HepG2 (cell line): Measurements from ENCODE around the gene TOMM40L. TPM values are rescaled to one million over a fixed set of nuclear protein-coding genes. Genes with fewer than 3 reads are reported as not detected.
A peak's percentile ranks its signal among the peaks of the same experiment; 100 is the strongest.
"Not testable (repeated sequence)": the region's sequence is repeated elsewhere in the genome, so short reads cannot be mapped to it uniquely, and the experiment has no call there.

Experiments
- ATAC-seq: fragments of 200-7000 bp; cut with Tn5 transposase; 3 replicates; pipeline ENCODE4 v1.9.1; 2020; ENCODE audit warnings: mild to moderate bottlenecking, moderate library complexity
- BruUV-seq: library from RNA; stranded (reverse); fragments of 400-500 nt; replicated peaks from 2 replicates; lab custom pipeline; 2021; lab: Mats Ljungman, UMichigan
- CTCF ChIA-PET: fragments of 300-600 bp; formaldehyde crosslinking; extraction: SDS; loops from one replicate; lab custom pipeline; 2021; ENCODE audit warnings: low total read pairs, inconsistent platforms, low intra/inter-chr PET ratio; lab: Yijun Ruan, JAX
- POLR2A ChIA-PET: fragments of 350-600 bp; sonication (Branson Sonifier 250); formaldehyde crosslinking; loops from one replicate; lab custom pipeline; 2020; ENCODE audit warnings: antibody characterized with exemption, inconsistent platforms; lab: Yijun Ruan, JAX
- DNase-seq: peaks from one replicate; pipeline ENCODE4 v3.0.0-alpha.2; 2015; ENCODE audit warnings: low spot score
- FAIRE-seq: peaks from 3 replicates; lab custom pipeline; 2011; peaks lifted over from hg19 to GRCh38; lab: Jason Lieb, UNC
- H2AFZ ChIP-seq: one replicate; pipeline ENCODE4 v1.6.1; 2011; ENCODE audit warnings: low read length, inconsistent platforms
- H3K27ac ChIP-seq: fragments of 300-600 bp; 3 replicates; pipeline ENCODE4 v1.8.0; 2011; ENCODE audit warnings: mixed run types, mild to moderate bottlenecking, mixed read lengths, low read length, inconsistent platforms; ENCODE audit not compliant: insufficient read depth; ENCODE audit errors: extremely low read length
- H3K27me3 ChIP-seq, 2 experiments: fragments of 200-600 bp in 1 of 2; 2 replicates in 1 of 2; 3 replicates in 1 of 2; pipeline versions ENCODE4 v1.6.0 to v1.8.0; 2011; ENCODE audit warnings: low read length in 2 of 2, mild to moderate bottlenecking in 2 of 2, moderate library complexity in 2 of 2, inconsistent platforms in 1 of 2; ENCODE audit not compliant: insufficient read depth in 2 of 2, control insufficient read depth in 1 of 2
- H3K36me3 ChIP-seq, 2 experiments: fragments of 200-600 bp in 1 of 2; replicated peaks in 1 of 2; 2 replicates in 1 of 2; 3 replicates in 1 of 2; pipeline versions ENCODE4 v1.5.1 to v1.8.0; 2011; ENCODE audit warnings: low read length in 2 of 2, inconsistent platforms in 1 of 2; ENCODE audit not compliant: insufficient read depth in 2 of 2, control insufficient read depth in 1 of 2
- H3K4me1 ChIP-seq: 2 replicates; pipeline ENCODE4 v1.5.1; 2012; ENCODE audit warnings: low read length, inconsistent platforms; ENCODE audit not compliant: insufficient read depth
- H3K4me2 ChIP-seq: 2 replicates; pipeline ENCODE4 v1.6.0; 2011; ENCODE audit warnings: low read depth, low read length, inconsistent platforms
- H3K4me3 ChIP-seq, 3 experiments: fragments of 200-600 bp in 1 of 3; sonication (generic), shearing (Covaris generic) in 1 of 3; replicated peaks in 1 of 3; 2 replicates each; pipeline ENCODE4 v1.5.1; 2011 to 2016; ENCODE audit warnings: low read length in 3 of 3, inconsistent platforms in 2 of 3, low read depth in 2 of 3, mild to moderate bottlenecking in 2 of 3, control low read depth in 1 of 3, mixed read lengths in 1 of 3; ENCODE audit not compliant: insufficient read depth in 1 of 3
- H3K79me2 ChIP-seq: one replicate; pipeline ENCODE4 v1.6.1; 2011; ENCODE audit warnings: low read length, inconsistent platforms; ENCODE audit not compliant: insufficient read depth
- H3K9ac ChIP-seq: 2 replicates; pipeline ENCODE4 v1.6.0; 2011; ENCODE audit warnings: mild to moderate bottlenecking, low read depth, low read length, inconsistent platforms; ENCODE audit not compliant: insufficient read depth
- H3K9me3 ChIP-seq: 2 replicates; pipeline ENCODE4 v1.5.1; 2012; ENCODE audit warnings: mild to moderate bottlenecking, low read length
- H4K20me1 ChIP-seq: 2 replicates; pipeline ENCODE4 v1.6.0; 2011; ENCODE audit warnings: inconsistent platforms, mild to moderate bottlenecking, low read length, moderate library complexity; ENCODE audit not compliant: insufficient read depth
- BCL6 ChIP-seq: IDR thresholded peaks from 2 replicates; pipeline ENCODE4 v1.6.1; 2016; ENCODE audit warnings: missing genetic modification reagents, missing compliant biosample characterization
- CEBPG ChIP-seq: IDR thresholded peaks from 2 replicates; pipeline ENCODE4 v1.6.1; 2016
- CREM ChIP-seq, 2 experiments: sonication (generic) in 1 of 2; formaldehyde crosslinking in 1 of 2; IDR thresholded peaks; 2 replicates each; pipeline versions ENCODE4 v1.4.0 to v1.6.1; 2016 to 2020; ENCODE audit warnings: antibody characterized with exemption in 1 of 2, mild to moderate bottlenecking in 1 of 2, missing genetic modification reagents in 1 of 2
- FOXA1 ChIP-seq, 2 experiments: fragments of 450-650 bp in 1 of 2; sonication (generic) in 1 of 2; formaldehyde crosslinking in 1 of 2; IDR thresholded peaks; 2 replicates each; pipeline versions ENCODE4 v1.4.0 to v1.6.1; 2016 to 2020; ENCODE audit warnings: missing genetic modification reagents in 1 of 2
- FOXA3 ChIP-seq: IDR thresholded peaks from 2 replicates; pipeline ENCODE4 v1.6.1; 2016; ENCODE audit warnings: missing genetic modification reagents, missing compliant biosample characterization
- HMG20A ChIP-seq: IDR thresholded peaks from 2 replicates; pipeline ENCODE4 v1.6.1; 2016; ENCODE audit warnings: borderline replicate concordance
- HNF4A ChIP-seq: sonication (generic); formaldehyde crosslinking; IDR thresholded peaks from 2 replicates; pipeline ENCODE4 v1.4.0; 2020; ENCODE audit warnings: missing genetic modification reagents
- NR2F6 ChIP-seq, 2 experiments: IDR thresholded peaks; 2 replicates each; pipeline ENCODE4 v1.6.1; 2016; ENCODE audit warnings: antibody characterized with exemption in 1 of 2, mild to moderate bottlenecking in 1 of 2
- WGBS: methylation state at CpG from one replicate; pipeline ENCODE4 v1.1.6; 2017; ENCODE audit warnings: low lambda C conversion rate; 5-methylcytosine and 5-hydroxymethylcytosine counted together
- in situ Hi-C: cut with HindIII; loops from 2 replicates; pipeline ENCODE4 v1.10.0; 2017; ENCODE audit warnings: low pct_unique_long_range_greater_than_20kb; ENCODE audit not compliant: extremely low pct_ligation_motif_present
- intact Hi-C: fragments of 100-400 bp; cut with micrococcal nuclease; formaldehyde crosslinking; loops from one replicate; pipeline ENCODE4 v1.10.0; 2022; ENCODE audit not compliant: unreplicated experiment
- polyA plus RNA-seq, 8 experiments: library from polyadenylated mRNA; depleted of rRNA in 3 of 8; stranded (reverse) in 7 of 8; unstranded in 1 of 8; fragments of >200 nt; fragmentation: Illumina TruSeq in 4 of 8; extraction: Trizol in 4 of 8; gene quantifications; 2 replicates each; pipeline versions ENCODE4 v1.2.1 to v1.2.3, GENCODE V29; 2011 to 2016; ENCODE audit warnings: low read depth in 4 of 8, missing spikeins in 1 of 8, mixed read lengths in 1 of 8; ENCODE audit not compliant: insufficient read depth in 1 of 8
- total RNA-seq, 5 experiments: library from RNA; depleted of rRNA; stranded (reverse); fragments of >200 nt; fragmentation: Illumina TruSeq; extraction: Trizol; gene quantifications; 2 replicates each; pipeline ENCODE4 v1.2.3, GENCODE V29; 2016; ENCODE audit warnings: low read depth in 1 of 5
- TF ChIP-seq, protein P1 (sequence below): sonication (generic); formaldehyde crosslinking; conservative IDR thresholded peaks from 2 replicates; pipeline ENCODE4 v1.4.0; 2020; ENCODE audit warnings: mild to moderate bottlenecking, missing genetic modification reagents, moderate library complexity

TOMM40L gene
- total and polyA plus RNA-seq, 2 of the 13 experiments (the other 11 are each of a cell fraction or from before 2014, with no cell fraction given), result 14.1 to 26.2 TPM

DNA sequence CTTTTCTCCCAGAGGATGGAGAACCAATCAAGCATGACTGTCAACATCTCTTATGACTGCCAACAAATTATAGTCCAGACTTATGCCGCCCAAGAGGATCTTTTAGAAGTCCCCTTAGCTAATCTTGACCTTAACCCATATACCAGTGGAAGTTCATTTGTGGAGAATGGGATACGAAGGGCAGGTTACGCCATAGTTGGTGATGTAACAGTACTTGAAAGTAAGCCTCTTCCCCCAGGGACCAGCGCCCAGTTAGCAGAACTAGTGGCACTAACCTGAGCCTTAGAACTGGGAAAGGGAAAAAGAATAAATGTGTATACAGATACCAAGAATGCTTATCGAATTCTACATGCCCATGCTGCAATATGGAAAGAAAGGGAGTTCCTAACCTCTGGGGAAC, 29.4 kb downstream of the TOMM40L start (continued):
- TF ChIP-seq BCL6 (CRISPR knock-in tag) (peak; percentile 60; the same call in 1 of the 2 replicates), HMG20A (CRISPR knock-in tag) (peak; percentile 25; the same call in 1 of the 2 replicates), CEBPG (CRISPR knock-in tag) (peak; percentile 77)

- intact Hi-C loops; FAIRE-seq; in situ Hi-C loops; BruUV-seq; H3K36me3 ChIP-seq; ATAC-seq; H3K9ac ChIP-seq; CTCF ChIA-PET; DNase-seq; H2AFZ ChIP-seq; H3K27ac ChIP-seq; H3K79me2 ChIP-seq; H4K20me1 ChIP-seq; TF ChIP-seq NR2F6, CREM (CRISPR knock-in tag; IDR thresholded peaks at IDR 0.05): not testable (repeated sequence)
- POLR2A ChIA-PET, result interaction anchor here (0.7 to 1.0 kb wide), 2 partner anchors 31 to 33 kb away, joined by 3 read pairs; partner anchors contain the start of genes APOA2 and TOMM40L
- Histone ChIP-seq H3K9me3 (peaks cover 11% of the 10 kb centered on the region), H3K4me3 (peak overlapping the region in 1 of 3 experiments; percentile 12; a peak in 1 of 6 replicates), H3K4me2 (peak overlapping the region; percentile 47), H3K4me1 (peaks cover 52% of the 10 kb centered on the region), H3K27me3 (peaks cover 0 to 16% of the 10 kb centered on the region in 2 experiments; a peak in 3 of 5 replicates)
- TF ChIP-seq FOXA3 (CRISPR knock-in tag), result peak; percentile 74
- TF ChIP-seq NR2F6 (IDR thresholded peaks at IDR 0.05), result 0 out of 2 replicates have a peak, but pooled peaks have one; percentile 21
- TF ChIP-seq, protein P1, sequence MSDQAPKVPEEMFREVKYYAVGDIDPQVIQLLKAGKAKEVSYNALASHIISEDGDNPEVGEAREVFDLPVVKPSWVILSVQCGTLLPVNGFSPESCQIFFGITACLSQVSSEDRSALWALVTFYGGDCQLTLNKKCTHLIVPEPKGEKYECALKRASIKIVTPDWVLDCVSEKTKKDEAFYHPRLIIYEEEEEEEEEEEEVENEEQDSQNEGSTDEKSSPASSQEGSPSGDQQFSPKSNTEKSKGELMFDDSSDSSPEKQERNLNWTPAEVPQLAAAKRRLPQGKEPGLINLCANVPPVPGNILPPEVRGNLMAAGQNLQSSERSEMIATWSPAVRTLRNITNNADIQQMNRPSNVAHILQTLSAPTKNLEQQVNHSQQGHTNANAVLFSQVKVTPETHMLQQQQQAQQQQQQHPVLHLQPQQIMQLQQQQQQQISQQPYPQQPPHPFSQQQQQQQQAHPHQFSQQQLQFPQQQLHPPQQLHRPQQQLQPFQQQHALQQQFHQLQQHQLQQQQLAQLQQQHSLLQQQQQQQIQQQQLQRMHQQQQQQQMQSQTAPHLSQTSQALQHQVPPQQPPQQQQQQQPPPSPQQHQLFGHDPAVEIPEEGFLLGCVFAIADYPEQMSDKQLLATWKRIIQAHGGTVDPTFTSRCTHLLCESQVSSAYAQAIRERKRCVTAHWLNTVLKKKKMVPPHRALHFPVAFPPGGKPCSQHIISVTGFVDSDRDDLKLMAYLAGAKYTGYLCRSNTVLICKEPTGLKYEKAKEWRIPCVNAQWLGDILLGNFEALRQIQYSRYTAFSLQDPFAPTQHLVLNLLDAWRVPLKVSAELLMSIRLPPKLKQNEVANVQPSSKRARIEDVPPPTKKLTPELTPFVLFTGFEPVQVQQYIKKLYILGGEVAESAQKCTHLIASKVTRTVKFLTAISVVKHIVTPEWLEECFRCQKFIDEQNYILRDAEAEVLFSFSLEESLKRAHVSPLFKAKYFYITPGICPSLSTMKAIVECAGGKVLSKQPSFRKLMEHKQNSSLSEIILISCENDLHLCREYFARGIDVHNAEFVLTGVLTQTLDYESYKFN, result peak; percentile 44
- TF ChIP-seq FOXA1 (IDR thresholded peaks at IDR 0.05), result 0 out of 2 replicates have a peak, but pooled peaks have one; percentile 22
- peak; percentile 19; the same call in 1 of the 2 replicates for TF ChIP-seq FOXA1 (CRISPR knock-in tag; IDR thresholded peaks at IDR 0.05)
- TF ChIP-seq CEBPG (CRISPR knock-in tag), result peak; percentile 48; the same call in 1 of the 2 replicates
- TF ChIP-seq CREM (IDR thresholded peaks at IDR 0.05), result 0 out of 2 replicates have a peak, but pooled peaks have one; percentile 15
- TF ChIP-seq HNF4A (CRISPR knock-in tag), result peak; percentile 48; the same call in 1 of the 2 replicates
- 4% methylated on average over 4 of the region's 4 CpGs for WGBS
These were observed 30.2 kb downstream of the TOMM40L start for GRCh38 chr1:161255955-161256520.

DNA sequence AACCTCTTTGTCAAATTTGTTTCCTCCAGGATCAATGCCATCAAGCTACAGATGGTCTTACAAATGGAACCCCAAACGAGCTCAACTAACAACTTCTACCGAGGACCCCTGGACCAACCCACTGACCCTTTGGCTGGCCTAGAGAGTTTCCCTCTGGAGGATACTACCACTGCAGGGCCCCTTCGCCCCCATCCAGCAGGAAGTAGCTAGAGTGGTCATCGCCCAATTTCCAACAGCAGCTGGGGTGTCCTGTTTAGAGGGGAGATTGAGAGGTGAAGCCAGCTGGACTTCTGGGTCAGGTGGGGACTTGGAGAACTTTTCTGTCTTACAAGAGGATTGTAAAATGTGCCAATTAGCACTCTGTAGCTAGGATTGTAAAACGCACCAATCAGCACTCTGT, 31.2 kb downstream of the TOMM40L start:
- H3K9ac ChIP-seq, in situ Hi-C loops, H4K20me1 ChIP-seq, H2AFZ ChIP-seq, H3K4me2 ChIP-seq, BruUV-seq, H3K27ac ChIP-seq, intact Hi-C loops, H3K79me2 ChIP-seq, ATAC-seq, DNase-seq, POLR2A ChIA-PET, FAIRE-seq, H3K4me3 ChIP-seq, H3K36me3 ChIP-seq, CTCF ChIA-PET: not testable (repeated sequence)
- Histone ChIP-seq H3K9me3 (peaks cover 11% of the 10 kb centered on the region), H3K4me1 (peaks cover 51% of the 10 kb centered on the region), H3K27me3 (peaks cover 0 to 16% of the 10 kb centered on the region in 2 experiments; a peak in 3 of 5 replicates)
- WGBS, result 89% methylated on average over 4 of the region's 5 CpGs
